ENCODE results near the gene PTPRC.

GRCh38 chr1:198776602-198777029, 137.8 kb downstream of the PTPRC start:
- TF ChIP-seq YY1 (IDR thresholded peaks at IDR 0.05; ENCODE audit: insufficient read depth, insufficient read length) (no peak), ZNF274 (IDR thresholded peaks at IDR 0.05; ENCODE audit: low read depth, low read length) (no peak)
